ENCODE measurements around the gene KLRG1. TPM values are rescaled to one million over a fixed set of nuclear protein-coding genes. Genes with fewer than 3 reads are reported as not detected.

The KLRG1 gene
- total RNA-seq, 3 donors from 2014 or later: 2.0 to 3.9 (median 3.8) TPM

GRCh38 chr12:8948701-8949341 is 40.5 kb upstream of the KLRG1 start:
- no peak for DNase-seq (ENCODE audit: low spot score in 2 of 2)
- Histone ChIP-seq H3K27ac (peak overlapping the region; percentile 98 to 99), H3K36me3 (no peaks in the 10 kb centered on the region), H3K27me3 (no peaks in the 10 kb centered on the region), H3K4me1 (peaks cover 0 to 4% of the 10 kb centered on the region in 2 donors), H3K4me3 (peak overlapping the region; percentile 65 to 85 (median 83)), H3K9me3 (no peaks in the 10 kb centered on the region)
- intact Hi-C loops (cut with DNase I; ENCODE audit: low total_unique reads): no loop called here
- TF ChIP-seq POLR2AphosphoS5 (IDR thresholded peaks at IDR 0.05) (no peak), POLR2A (IDR thresholded peaks at IDR 0.05) (no peak), CTCF (IDR thresholded peaks at IDR 0.05) (no peak)

- intact Hi-C loops (cut with DNase I; ENCODE audit: low total_unique reads): no loop called here
- Histone ChIP-seq H3K36me3 (no peaks in the 10 kb centered on the region), H3K27ac (peak within 1 kb of the TSS; percentile 98 to 99), H3K27me3 (no peaks in the 10 kb centered on the region), H3K4me3 (peak within 1 kb of the TSS; percentile 65 to 85 (median 83)), H3K4me1 (peaks cover 0 to 4% of the 10 kb centered on the region in 2 donors), H3K9me3 (no peaks in the 10 kb centered on the region)
- TF ChIP-seq POLR2A (IDR thresholded peaks at IDR 0.05): peak; percentile 88
- peak; percentile 60 to 86 (median 76) for TF ChIP-seq POLR2AphosphoS5 (IDR thresholded peaks at IDR 0.05)
- peak in 1 of 3 donors; percentile 26 for TF ChIP-seq CTCF (IDR thresholded peaks at IDR 0.05)
- peak; percentile 89 to 91 for DNase-seq (ENCODE audit: low spot score in 2 of 2)
These were observed 39.8 kb upstream of the KLRG1 start, which contains the start of gene M6PR for GRCh38 chr12:8949342-8950220. TSS of gene M6PR (minus strand) at chr12:8949645. CDS start at chr12:8946404, 3,241 bp downstream.

GRCh38 chr12:8950221-8950527 is 39.2 kb upstream of the KLRG1 start:
- TF ChIP-seq POLR2A (IDR thresholded peaks at IDR 0.05): no peak
- TF ChIP-seq POLR2AphosphoS5 (IDR thresholded peaks at IDR 0.05): no peak
- no peak for TF ChIP-seq CTCF (IDR thresholded peaks at IDR 0.05)
- intact Hi-C loops (cut with DNase I; ENCODE audit: low total_unique reads): no loop called here
- Histone ChIP-seq H3K4me1 (peaks cover 0 to 4% of the 10 kb centered on the region in 2 donors), H3K36me3 (no peaks in the 10 kb centered on the region), H3K27ac (peak overlapping the region; percentile 98 to 99), H3K9me3 (no peaks in the 10 kb centered on the region), H3K27me3 (no peaks in the 10 kb centered on the region), H3K4me3 (peak overlapping the region; percentile 65 to 85 (median 83))
- no peak for DNase-seq (ENCODE audit: low spot score in 2 of 2)

GRCh38 chr12:8950702-8951478 is 38.5 kb upstream of the KLRG1 start:
- intact Hi-C loops (cut with DNase I; ENCODE audit: low total_unique reads): no loop called here
- peak overlapping the region; percentile 65 to 85 (median 83) for H3K4me3 ChIP-seq
- no peak for DNase-seq (ENCODE audit: low spot score in 2 of 2)
- TF ChIP-seq CTCF (IDR thresholded peaks at IDR 0.05): no peak
- no peak for TF ChIP-seq POLR2AphosphoS5 (IDR thresholded peaks at IDR 0.05)
- TF ChIP-seq POLR2A (IDR thresholded peaks at IDR 0.05): no peak
- H3K27ac ChIP-seq: peak overlapping the region; percentile 98 to 99
- no peaks in the 10 kb centered on the region for H3K27me3 ChIP-seq
- H3K4me1 ChIP-seq: peaks cover 0 to 4% of the 10 kb centered on the region in 2 donors
- no peaks in the 10 kb centered on the region for H3K9me3 ChIP-seq
- H3K36me3 ChIP-seq: no peaks in the 10 kb centered on the region
